ENCODE data around the gene PRX. TPM values are rescaled to one million over a fixed set of nuclear protein-coding genes. Genes with fewer than 3 reads are reported as not detected.
A peak's percentile ranks its signal among the peaks of the same experiment; 100 is the strongest.
"Not testable (repeated sequence)": the region's sequence is repeated elsewhere in the genome, so short reads cannot be mapped to it uniquely, and the experiment has no call there.

The PRX gene
- polyA plus RNA-seq, 3 donors from 2014 or later: 0.62 to 13.0 (median 1.2) TPM

DNA sequence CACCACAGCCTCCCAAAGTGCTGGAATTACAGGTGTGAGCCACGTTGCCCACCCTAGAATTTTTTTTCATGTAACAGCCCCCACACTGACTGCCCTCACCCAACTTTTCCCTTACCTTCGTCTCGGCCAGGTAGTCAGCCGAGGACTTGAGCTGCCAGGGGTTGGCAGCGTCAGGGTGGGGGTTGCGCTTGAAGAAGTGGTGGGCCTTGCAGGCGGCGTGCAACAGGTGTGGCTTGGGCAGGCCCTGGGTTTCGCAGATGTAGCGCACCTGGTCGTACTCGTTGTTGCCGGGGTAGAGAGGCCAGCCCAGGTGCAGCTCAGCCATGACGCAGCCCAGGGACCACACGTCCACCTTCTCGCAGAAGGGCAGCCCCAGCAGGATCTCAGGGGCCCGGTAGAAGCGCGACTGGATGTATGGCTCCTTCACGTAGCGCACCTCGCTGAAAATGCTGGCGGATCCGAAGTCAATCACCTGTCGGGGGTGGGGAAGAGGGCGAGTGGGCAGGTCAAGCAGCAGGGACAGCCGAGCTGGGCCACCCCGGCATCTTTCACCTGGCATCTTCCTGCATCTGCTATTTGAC is 29.4 kb downstream of the PRX start:
- Mint-ChIP-seq H3K4me3 (no peak overlapping the region), H3K27ac (no peak overlapping the region), H3K4me1 (no peaks in the 10 kb centered on the region), H3K9me3 (no peaks in the 10 kb centered on the region), H3K36me3 (peaks cover 0 to 3% (median 0%) of the 10 kb centered on the region in 3 donors), H3K27me3 (ENCODE audit: low read depth in 3 of 3) (peaks cover 0 to 9% (median 5%) of the 10 kb centered on the region in 3 donors)
- DNase-seq: no peak

- Mint-ChIP-seq H3K27ac (no peak overlapping the region), H3K4me3 (no peak overlapping the region)
Observed at GRCh38 chr19:40381321-40381720, 31.9 kb downstream of the PRX start.

DNA sequence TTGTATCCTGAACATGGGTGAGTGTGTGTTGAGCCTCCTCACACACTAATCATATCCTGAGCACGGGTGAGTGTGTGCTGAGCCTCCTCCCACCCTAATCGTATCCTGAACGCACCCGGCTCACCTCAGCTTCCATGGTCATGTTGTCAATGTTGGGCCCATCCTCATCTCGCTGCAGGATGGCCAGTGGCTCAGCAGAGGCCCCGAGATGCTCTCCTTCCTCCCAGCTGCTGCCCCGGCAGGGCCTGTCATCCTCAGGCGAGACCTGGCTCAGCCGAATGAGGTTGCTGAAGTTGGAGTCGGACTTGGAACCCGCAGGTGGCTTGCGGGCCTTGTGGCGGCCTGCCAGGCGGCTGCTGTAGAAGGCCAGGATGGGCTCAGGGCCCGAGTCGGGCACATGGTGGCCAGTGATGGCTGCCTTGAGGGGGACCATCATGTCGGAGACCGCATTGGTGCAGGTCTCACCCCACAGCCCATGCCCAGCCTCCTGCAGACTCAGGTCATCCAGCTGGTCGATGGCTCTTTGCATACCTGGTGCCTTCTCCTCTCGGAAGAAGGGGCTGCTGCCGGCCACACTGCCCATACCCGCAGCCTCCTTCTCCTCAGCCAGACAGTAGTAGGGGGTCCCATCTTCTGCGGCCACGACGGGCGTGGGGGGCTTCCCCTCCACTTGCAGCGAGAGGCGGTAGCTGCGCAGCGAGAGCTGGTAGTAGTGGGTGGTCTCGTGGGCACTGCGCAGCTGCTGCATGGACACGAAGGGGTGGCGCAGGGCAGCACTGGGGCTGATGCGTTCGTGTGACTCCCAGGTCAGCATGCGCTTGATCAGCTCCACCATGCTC is 32.8 kb downstream of the PRX start:
- Mint-ChIP-seq H3K9me3 (peaks cover 0 to 2% (median 0%) of the 10 kb centered on the region in 6 donors), H3K4me3 (no peak overlapping the region), H3K27ac (no peak overlapping the region), H3K27me3 (ENCODE audit: low read depth in 3 of 3) (peaks cover 0 to 5% (median 0%) of the 10 kb centered on the region in 3 donors), H3K4me1 (no peaks in the 10 kb centered on the region), H3K36me3 (peaks cover 0 to 4% (median 3%) of the 10 kb centered on the region in 3 donors)
- no peak for DNase-seq

More at GRCh38 chr19:40381321-40381720, 31.9 kb downstream of the PRX start:
- DNase-seq: no peak
- no peaks in the 10 kb centered on the region for H3K9me3 Mint-ChIP-seq
- H3K4me1 Mint-ChIP-seq: no peaks in the 10 kb centered on the region
- peaks cover 0 to 4% (median 3%) of the 10 kb centered on the region in 3 donors for H3K36me3 Mint-ChIP-seq
- peaks cover 0 to 5% (median 3%) of the 10 kb centered on the region in 3 donors for H3K27me3 Mint-ChIP-seq (ENCODE audit: low read depth in 3 of 3)

DNA sequence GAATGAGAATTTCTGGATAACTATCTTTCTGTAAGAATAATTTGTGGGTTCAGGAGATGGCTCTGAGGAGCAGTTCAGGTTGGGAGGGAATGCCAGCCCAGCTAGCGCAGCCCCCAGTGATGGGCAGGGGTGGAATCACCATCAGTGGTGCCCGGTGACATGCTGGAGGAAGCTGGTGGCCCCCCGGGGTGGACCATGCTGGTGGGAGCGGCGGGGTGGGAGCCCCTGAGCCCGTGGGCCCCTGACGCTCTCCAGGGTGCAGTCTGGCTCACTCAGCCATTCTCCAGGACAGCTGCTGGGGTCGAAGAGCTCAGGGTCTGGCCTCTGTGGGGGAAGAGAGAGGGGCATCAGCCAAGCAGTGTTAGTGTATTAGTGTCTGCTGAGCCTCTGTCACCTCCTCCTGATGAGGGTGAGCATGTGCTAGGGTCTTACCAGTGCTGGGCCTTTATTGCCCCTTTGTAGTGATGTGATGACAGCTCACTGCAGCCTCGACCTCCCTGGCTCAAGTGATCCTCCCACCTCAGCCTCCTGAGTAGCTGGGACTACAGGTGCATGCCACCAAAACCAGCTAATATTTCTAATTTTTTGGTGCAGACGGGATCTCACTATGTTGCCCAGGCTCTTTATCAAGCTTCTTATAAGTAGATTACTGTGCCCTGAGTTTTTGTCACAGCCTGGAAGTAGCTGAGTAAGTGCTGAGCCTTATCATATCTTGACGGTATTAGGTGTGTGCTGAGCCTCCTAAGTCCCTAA is 33.6 kb downstream of the PRX start:
- no peak for DNase-seq
- H3K36me3 Mint-ChIP-seq: peaks cover 0 to 6% (median 3%) of the 10 kb centered on the region in 3 donors
- peaks cover 0 to 5% (median 2%) of the 10 kb centered on the region in 3 donors for H3K27me3 Mint-ChIP-seq (ENCODE audit: low read depth in 3 of 3)
- H3K4me3 Mint-ChIP-seq: no peak overlapping the region
- H3K9me3 Mint-ChIP-seq: peaks cover 0 to 2% (median 0%) of the 10 kb centered on the region in 6 donors
- H3K27ac Mint-ChIP-seq: no peak overlapping the region
- H3K4me1 Mint-ChIP-seq: no peaks in the 10 kb centered on the region

DNA sequence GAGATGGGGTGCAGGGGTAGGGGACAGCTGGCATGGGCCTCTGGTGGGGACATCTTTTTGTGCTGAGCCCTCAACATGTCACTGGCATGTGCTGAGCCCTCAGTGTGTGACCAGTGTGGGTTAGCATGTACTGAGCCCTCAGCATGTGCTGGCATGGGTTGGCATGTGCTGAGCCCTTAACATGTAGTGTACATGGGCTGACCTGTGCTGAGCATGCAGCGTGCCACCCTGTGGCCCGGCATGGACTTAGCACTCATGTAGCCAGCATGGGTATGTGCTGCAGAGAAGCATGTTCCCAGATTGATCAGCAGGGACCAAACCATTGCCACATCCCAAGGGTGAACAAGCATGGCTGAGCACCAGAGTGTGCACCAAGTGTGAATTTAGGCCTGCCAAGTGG is 34.7 kb downstream of the PRX start:
- peaks cover 0 to 2% (median 0%) of the 10 kb centered on the region in 6 donors for H3K9me3 Mint-ChIP-seq
- H3K27me3 Mint-ChIP-seq (ENCODE audit: low read depth in 3 of 3): peaks cover 0 to 5% (median 2%) of the 10 kb centered on the region in 3 donors
- H3K36me3 Mint-ChIP-seq: peaks cover 0 to 9% (median 3%) of the 10 kb centered on the region in 3 donors
- H3K27ac Mint-ChIP-seq: peak overlapping the region in 1 of 6 donors; percentile 30
- H3K4me1 Mint-ChIP-seq: no peaks in the 10 kb centered on the region
- no peak for DNase-seq
- H3K4me3 Mint-ChIP-seq: no peak overlapping the region

- Mint-ChIP-seq H3K4me1 (no peaks in the 10 kb centered on the region), H3K27ac (no peak overlapping the region), H3K9me3 (peaks cover 0 to 2% (median 0%) of the 10 kb centered on the region in 6 donors), H3K4me3 (no peak overlapping the region), H3K36me3 (peaks cover 0 to 10% (median 3%) of the 10 kb centered on the region in 3 donors), H3K27me3 (ENCODE audit: low read depth in 3 of 3) (peaks cover 0 to 5% (median 2%) of the 10 kb centered on the region in 3 donors)
- DNase-seq: no peak
Observed at GRCh38 chr19:40377876-40378385, 35.2 kb downstream of the PRX start.

DNA sequence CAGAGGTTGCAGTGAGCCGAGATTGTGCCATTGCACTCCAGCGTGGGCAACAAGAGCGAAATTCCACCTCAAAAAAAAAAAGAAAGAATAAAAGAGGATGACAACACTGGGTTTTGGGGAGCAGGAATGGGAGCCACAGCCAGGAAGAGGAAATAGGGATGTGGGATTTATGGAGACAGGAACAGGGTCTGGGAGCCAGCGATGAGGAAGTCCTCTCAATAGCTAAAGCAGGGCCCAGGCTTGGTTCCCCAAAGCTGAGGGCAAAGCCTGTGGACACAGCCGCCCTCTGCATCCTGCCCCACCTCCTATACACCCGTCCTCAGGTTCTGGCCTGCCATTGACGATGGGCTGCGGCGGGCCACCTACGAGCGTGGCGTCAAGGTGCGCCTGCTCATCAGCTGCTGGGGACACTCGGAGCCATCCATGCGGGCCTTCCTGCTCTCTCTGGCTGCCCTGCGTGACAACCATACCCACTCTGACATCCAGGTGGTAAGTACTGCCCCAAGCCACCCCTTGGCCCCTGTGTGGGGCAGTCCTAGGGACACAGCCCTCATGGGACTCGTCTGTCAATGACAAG is 36.8 kb downstream of the PRX start:
- Mint-ChIP-seq H3K4me3 (no peak overlapping the region), H3K36me3 (peaks cover 0 to 17% (median 1%) of the 10 kb centered on the region in 3 donors), H3K27me3 (ENCODE audit: low read depth in 3 of 3) (peaks cover 0 to 2% (median 2%) of the 10 kb centered on the region in 3 donors), H3K9me3 (peaks cover 0 to 2% (median 0%) of the 10 kb centered on the region in 6 donors), H3K27ac (no peak overlapping the region), H3K4me1 (no peaks in the 10 kb centered on the region)
- DNase-seq: no peak

DNA sequence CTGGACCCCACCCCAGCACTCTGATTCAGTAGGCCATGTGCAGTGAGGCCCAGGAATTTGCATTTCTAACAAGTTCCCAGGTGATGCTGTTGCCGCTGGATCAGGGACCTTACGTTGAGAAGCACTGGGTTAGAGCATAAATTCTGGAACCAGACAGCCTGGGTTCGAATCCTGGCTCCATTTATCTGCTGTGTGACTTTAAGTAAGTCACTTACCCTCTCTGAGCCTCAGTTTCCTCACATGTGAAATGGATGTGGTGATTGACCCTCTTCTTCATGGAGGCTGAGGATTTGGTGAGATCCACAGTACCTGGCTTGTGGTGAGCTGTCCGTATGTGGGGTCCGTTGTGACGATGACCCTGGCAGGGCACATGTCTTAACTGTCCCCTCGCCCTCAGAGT is 39.1 kb downstream of the PRX start:
- no peak overlapping the region for H3K4me3 Mint-ChIP-seq
- H3K27ac Mint-ChIP-seq: no peak overlapping the region

GRCh38 chr19:40371802-40372122 is 41.4 kb downstream of the PRX start:
- no peak for DNase-seq
- Mint-ChIP-seq H3K27ac (no peak overlapping the region), H3K36me3 (peaks cover 0 to 21% (median 4%) of the 10 kb centered on the region in 3 donors), H3K4me3 (no peak overlapping the region), H3K9me3 (peaks cover 0 to 2% (median 0%) of the 10 kb centered on the region in 6 donors), H3K27me3 (ENCODE audit: low read depth in 3 of 3) (peaks cover 0 to 2% (median 0%) of the 10 kb centered on the region in 3 donors), H3K4me1 (peaks cover 0 to 2% of the 10 kb centered on the region in 2 donors)

More for the DNA sequence above, 39.1 kb downstream of the PRX start:
- Mint-ChIP-seq H3K36me3 (peaks cover 0 to 20% (median 4%) of the 10 kb centered on the region in 3 donors), H3K9me3 (peaks cover 0 to 2% (median 0%) of the 10 kb centered on the region in 6 donors), H3K27me3 (ENCODE audit: low read depth in 3 of 3) (peaks cover 0 to 2% (median 2%) of the 10 kb centered on the region in 3 donors), H3K4me1 (no peaks in the 10 kb centered on the region)
- no peak for DNase-seq

GRCh38 chr19:40370997-40371801 is 42.0 kb downstream of the PRX start:
- H3K36me3 Mint-ChIP-seq: peaks cover 0 to 21% (median 4%) of the 10 kb centered on the region in 3 donors
- DNase-seq: no peak
- H3K27me3 Mint-ChIP-seq (ENCODE audit: low read depth in 3 of 3): peaks cover 0 to 2% (median 0%) of the 10 kb centered on the region in 3 donors
- peaks cover 0 to 2% of the 10 kb centered on the region in 2 donors for H3K4me1 Mint-ChIP-seq
- H3K9me3 Mint-ChIP-seq: peaks cover 0 to 2% (median 0%) of the 10 kb centered on the region in 6 donors
- H3K4me3 Mint-ChIP-seq: no peak overlapping the region
- H3K27ac Mint-ChIP-seq: peak overlapping the region in 1 of 6 donors; percentile 30

GRCh38 chr19:40370253-40370652 is 42.9 kb downstream of the PRX start:
- Mint-ChIP-seq H3K27ac (peak overlapping the region in 1 of 6 donors; percentile 32), H3K36me3 (peaks cover 0 to 21% (median 4%) of the 10 kb centered on the region in 3 donors)
- not testable (repeated sequence) for H3K4me3 Mint-ChIP-seq; H3K9me3 Mint-ChIP-seq; DNase-seq; H3K27me3 Mint-ChIP-seq (ENCODE audit: low read depth in 3 of 3); H3K4me1 Mint-ChIP-seq

GRCh38 chr19:40369797-40370196 is 43.4 kb downstream of the PRX start:
- H3K27me3 Mint-ChIP-seq (ENCODE audit: low read depth in 3 of 3): peaks cover 0 to 3% (median 2%) of the 10 kb centered on the region in 3 donors
- no peaks in the 10 kb centered on the region for H3K9me3 Mint-ChIP-seq
- peaks cover 0 to 20% (median 7%) of the 10 kb centered on the region in 3 donors for H3K36me3 Mint-ChIP-seq
- no peak for DNase-seq
- H3K27ac Mint-ChIP-seq: no peak overlapping the region
- H3K4me3 Mint-ChIP-seq: no peak overlapping the region
- peaks cover 8 to 11% of the 10 kb centered on the region in 2 donors for H3K4me1 Mint-ChIP-seq

Data from immature natural killer cell (primary cell).